ENCODE measurements around the gene ALDH9A1.
"Not testable (repeated sequence)": the region's sequence is repeated elsewhere in the genome, so short reads cannot be mapped to it uniquely, and the experiment has no call there.

ALDH9A1 gene

GRCh38 chr1:165644064-165644735 is 54.2 kb downstream of the ALDH9A1 start:
- no peak for DNase-seq

GRCh38 chr1:165641231-165641987 is 57.0 kb downstream of the ALDH9A1 start:
- DNase-seq: no peak

GRCh38 chr1:165639821-165640623 is 58.3 kb downstream of the ALDH9A1 start:
- no peak for DNase-seq

GRCh38 chr1:165638211-165638610 is 60.2 kb downstream of the ALDH9A1 start:
- not testable (repeated sequence) for DNase-seq

- DNase-seq: no peak
These were observed 60.9 kb downstream of the ALDH9A1 start for GRCh38 chr1:165637427-165637826.

- no peak for DNase-seq
These were observed 62.5 kb downstream of the ALDH9A1 start for GRCh38 chr1:165635823-165636222.

GRCh38 chr1:165635329-165635728 is 63.0 kb downstream of the ALDH9A1 start:
- no peak for DNase-seq

- no peak for DNase-seq
These were observed 64.0 kb downstream of the ALDH9A1 start for GRCh38 chr1:165634154-165634921.

- DNase-seq: no peak
These were observed 64.7 kb downstream of the ALDH9A1 start for GRCh38 chr1:165633614-165634013.

- DNase-seq: no peak
These were observed 65.9 kb downstream of the ALDH9A1 start for GRCh38 chr1:165632491-165632890.

- no peak for DNase-seq
These were observed 66.3 kb downstream of the ALDH9A1 start for GRCh38 chr1:165632152-165632469.

- DNase-seq: peak; percentile 29 to 83
These were observed 66.8 kb downstream of the ALDH9A1 start for GRCh38 chr1:165631342-165632151.

GRCh38 chr1:165630629-165631341 is 67.6 kb downstream of the ALDH9A1 start, which contains the start of gene MGST3:
MGST3 (plus strand) TSS chr1:165631234; CDS start chr1:165649848, 18,614 bp downstream.
- peak; percentile 99 to 100 for DNase-seq

- DNase-seq: peak; percentile 58 to 74
These were observed 68.3 kb downstream of the ALDH9A1 start for GRCh38 chr1:165629848-165630628.

GRCh38 chr1:165629151-165629550 is 69.2 kb downstream of the ALDH9A1 start:
- no peak for DNase-seq

GRCh38 chr1:165628147-165628822 is 70.1 kb downstream of the ALDH9A1 start:
- DNase-seq: no peak

- no peak for DNase-seq
These were observed 73.9 kb downstream of the ALDH9A1 start for GRCh38 chr1:165624441-165624840.

GRCh38 chr1:165623624-165624023 is 74.7 kb downstream of the ALDH9A1 start:
- DNase-seq: no peak

- DNase-seq: no peak
These were observed 78.7 kb downstream of the ALDH9A1 start for GRCh38 chr1:165619647-165620151.

Data from NCI-H187 (cell line).